Parathyroid adenoma (tissue), 2 donors: ENCODE results near the gene OGDH.
A peak's percentile ranks its signal among the peaks of the same experiment; 100 is the strongest.

Experiments
- H2AFZ ChIP-seq: fragments of 300-600 bp; sonication (generic); one replicate; pipeline ENCODE4 v1.7.0; 2017; ENCODE audit warnings: antibody characterized with exemption, mild to moderate bottlenecking
- H3K27ac ChIP-seq: fragments of 300-600 bp; sonication (generic); one replicate; pipeline ENCODE4 v1.7.0; 2017
- H3K27me3 ChIP-seq: fragments of 300-600 bp; sonication (generic); one replicate; pipeline ENCODE4 v1.7.0; 2017; ENCODE audit warnings: low read length; ENCODE audit not compliant: control insufficient read depth, insufficient read depth
- H3K36me3 ChIP-seq: fragments of 300-600 bp; sonication (generic); one replicate; pipeline ENCODE4 v1.7.0; 2017; ENCODE audit warnings: low read length; ENCODE audit not compliant: control insufficient read depth, insufficient read depth
- H3K4me1 ChIP-seq: fragments of 300-600 bp; sonication (generic); one replicate; pipeline ENCODE4 v1.7.0; 2017; ENCODE audit warnings: control low read depth
- H3K4me2 ChIP-seq: fragments of 300-600 bp; sonication (generic); one replicate; pipeline ENCODE4 v1.7.0; 2017; ENCODE audit warnings: low read length
- H3K4me3 ChIP-seq: fragments of 300-600 bp; sonication (generic); one replicate; pipeline ENCODE4 v1.7.0; 2017; ENCODE audit warnings: low read depth, low read length
- H3K79me2 ChIP-seq: fragments of 300-600 bp; sonication (generic); one replicate; pipeline ENCODE4 v1.7.0; 2017; ENCODE audit warnings: control low read depth
- H3K9ac ChIP-seq: fragments of 300-600 bp; sonication (generic); one replicate; pipeline ENCODE4 v1.7.0; 2017; ENCODE audit warnings: mild to moderate bottlenecking
- H3K9me3 ChIP-seq: fragments of 300-600 bp; sonication (generic); one replicate; pipeline ENCODE4 v1.7.0; 2017; ENCODE audit warnings: low read length; ENCODE audit not compliant: control insufficient read depth
- CTCF ChIP-seq: fragments of 300-600 bp; sonication (generic); IDR thresholded peaks from one replicate; pipeline ENCODE4 v1.7.0; 2017; ENCODE audit warnings: antibody characterized with exemption, mild to moderate bottlenecking
- donor health status: primary hyperparathyroidism.

OGDH gene

DNA sequence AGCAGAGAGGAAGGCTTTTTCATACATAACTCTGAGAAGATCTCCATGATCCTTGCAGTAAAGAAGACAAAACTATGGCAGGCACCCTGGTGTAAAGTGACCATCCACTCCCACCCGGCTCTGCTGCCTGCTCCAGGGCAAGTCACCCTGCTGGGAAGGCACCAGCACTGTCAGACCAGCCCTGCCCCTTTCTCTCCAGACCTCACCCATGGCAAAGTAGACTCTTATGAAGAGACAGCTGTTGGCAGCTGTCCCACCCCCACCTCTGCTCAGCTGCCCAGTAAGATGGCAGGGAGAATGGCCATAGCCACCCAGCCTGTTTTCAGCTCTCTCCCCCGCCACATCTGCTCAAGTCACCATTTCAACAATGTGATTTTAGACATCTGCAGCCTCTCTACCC lies 133.6 kb downstream of the OGDH start:
- Histone ChIP-seq H3K27ac (no peak overlapping the region), H3K4me1 (no peaks in the 10 kb centered on the region), H3K36me3 (no peaks in the 10 kb centered on the region), H3K79me2 (no peaks in the 10 kb centered on the region), H3K4me3 (no peak overlapping the region), H3K27me3 (no peaks in the 10 kb centered on the region), H3K4me2 (no peak overlapping the region), H2AFZ (no peak overlapping the region), H3K9ac (no peak overlapping the region), H3K9me3 (no peaks in the 10 kb centered on the region)
- no peak for TF ChIP-seq CTCF

DNA sequence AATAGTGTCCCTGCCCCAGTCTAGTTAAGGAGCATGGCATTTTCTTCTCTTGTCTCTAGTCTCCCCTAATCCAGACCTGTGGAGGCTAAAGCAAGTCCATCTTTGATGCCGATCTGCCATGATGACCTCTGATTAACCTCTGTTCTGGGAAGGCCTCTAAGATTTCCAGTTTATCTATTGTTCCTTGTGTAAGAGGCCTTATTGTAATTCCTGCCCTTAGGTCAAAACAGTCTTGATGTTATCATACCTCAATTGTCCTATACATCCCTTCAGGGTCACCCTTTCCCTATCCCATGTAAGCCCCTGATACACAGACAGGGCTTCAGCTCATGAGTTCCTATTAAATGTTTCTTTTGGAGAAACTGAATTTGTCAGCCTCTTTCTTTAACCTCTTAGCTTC lies 137.3 kb downstream of the OGDH start:
- H3K36me3 ChIP-seq, result no peaks in the 10 kb centered on the region
- peak overlapping the region; percentile 45 for H2AFZ ChIP-seq

DNA sequence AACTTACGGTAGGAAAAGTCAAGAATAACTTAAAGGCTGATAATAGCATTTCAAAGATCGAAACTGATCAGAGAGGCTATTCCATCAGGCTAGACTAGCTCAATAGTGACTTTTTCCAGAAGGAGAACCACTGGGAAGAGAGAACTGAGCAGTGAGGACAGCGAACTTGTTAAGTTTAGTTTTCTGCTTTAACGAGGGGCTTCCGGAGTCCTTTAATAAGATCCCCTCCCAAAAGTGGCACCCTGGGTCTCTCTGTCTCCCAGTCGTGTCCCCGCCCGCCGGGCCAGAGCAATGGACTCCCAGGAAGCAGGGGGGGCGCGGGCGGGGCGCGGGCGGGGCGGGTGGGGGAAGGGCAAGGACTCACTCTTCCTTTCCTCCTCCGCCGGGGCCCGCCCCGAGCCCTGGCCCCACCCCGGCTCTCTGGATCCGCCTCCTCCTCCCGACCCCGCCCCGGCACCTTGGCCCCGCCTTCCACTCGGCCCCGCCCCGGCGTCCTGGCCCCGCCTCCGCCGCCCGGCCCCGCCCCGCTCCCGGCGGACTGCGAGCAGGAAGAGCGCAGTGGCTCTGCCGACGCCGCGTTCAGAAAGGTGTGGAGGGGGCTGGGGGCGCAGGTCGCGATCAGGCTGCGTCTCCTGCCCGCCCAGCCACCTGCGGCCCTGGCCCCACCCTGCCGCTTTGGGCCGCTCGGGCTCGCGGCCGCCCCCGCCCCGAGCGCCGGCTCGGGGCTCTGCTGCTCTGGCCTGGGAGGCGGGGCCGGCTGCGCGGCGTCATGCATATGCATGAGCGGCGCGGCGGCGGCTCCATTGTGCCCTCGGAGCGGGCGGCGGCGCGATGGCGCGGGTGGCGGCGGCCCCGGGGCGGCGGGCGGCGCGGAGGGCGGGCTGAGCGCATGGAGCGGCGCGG lies 141.9 kb downstream of the OGDH start, which contains the start of gene ZMIZ2:
Gene ZMIZ2 (plus strand): TSS at position 803 of the 903 bp plus-strand sequence. CDS start 7,403 bp downstream, outside the sequence.
- Histone ChIP-seq H3K4me2 (peak within 1 kb of the TSS; percentile 93), H3K4me3 (peak within 1 kb of the TSS; percentile 65), H3K9me3 (no peaks in the 10 kb centered on the region), H3K4me1 (peaks cover 13% of the 10 kb centered on the region), H3K27me3 (no peaks in the 10 kb centered on the region), H3K27ac (peak within 1 kb of the TSS; percentile 83), H3K79me2 (peaks cover 17% of the 10 kb centered on the region), H3K36me3 (no peaks in the 10 kb centered on the region), H2AFZ (peak within 1 kb of the TSS; percentile 85), H3K9ac (peak within 1 kb of the TSS; percentile 59)
- no peak for TF ChIP-seq CTCF

More for the DNA sequence above, 137.3 kb downstream of the OGDH start:
- Histone ChIP-seq H3K4me2 (no peak overlapping the region), H3K79me2 (no peaks in the 10 kb centered on the region), H3K27ac (no peak overlapping the region), H3K4me3 (no peak overlapping the region), H3K27me3 (no peaks in the 10 kb centered on the region), H3K9me3 (no peaks in the 10 kb centered on the region), H3K4me1 (no peaks in the 10 kb centered on the region), H3K9ac (no peak overlapping the region)
- no peak for TF ChIP-seq CTCF

GRCh38 chr7:44748948-44749731 lies 142.7 kb downstream of the OGDH start:
- peak overlapping the region; percentile 51 for H2AFZ ChIP-seq
- H3K79me2 ChIP-seq, result peaks cover 24% of the 10 kb centered on the region
- H3K4me3 ChIP-seq, result peak overlapping the region; percentile 65
- no peaks in the 10 kb centered on the region for H3K9me3 ChIP-seq
- H3K4me1 ChIP-seq, result peaks cover 13% of the 10 kb centered on the region
- H3K27me3 ChIP-seq, result no peaks in the 10 kb centered on the region
- H3K4me2 ChIP-seq, result peak overlapping the region; percentile 77
- TF ChIP-seq CTCF, result no peak
- peak overlapping the region; percentile 40 for H3K27ac ChIP-seq
- H3K36me3 ChIP-seq, result no peaks in the 10 kb centered on the region
- H3K9ac ChIP-seq, result peak overlapping the region; percentile 59
